ENCODE measurements around the gene MICAL2.
A peak's percentile ranks its signal among the peaks of the same experiment; 100 is the strongest.

MICAL2 gene

DNA sequence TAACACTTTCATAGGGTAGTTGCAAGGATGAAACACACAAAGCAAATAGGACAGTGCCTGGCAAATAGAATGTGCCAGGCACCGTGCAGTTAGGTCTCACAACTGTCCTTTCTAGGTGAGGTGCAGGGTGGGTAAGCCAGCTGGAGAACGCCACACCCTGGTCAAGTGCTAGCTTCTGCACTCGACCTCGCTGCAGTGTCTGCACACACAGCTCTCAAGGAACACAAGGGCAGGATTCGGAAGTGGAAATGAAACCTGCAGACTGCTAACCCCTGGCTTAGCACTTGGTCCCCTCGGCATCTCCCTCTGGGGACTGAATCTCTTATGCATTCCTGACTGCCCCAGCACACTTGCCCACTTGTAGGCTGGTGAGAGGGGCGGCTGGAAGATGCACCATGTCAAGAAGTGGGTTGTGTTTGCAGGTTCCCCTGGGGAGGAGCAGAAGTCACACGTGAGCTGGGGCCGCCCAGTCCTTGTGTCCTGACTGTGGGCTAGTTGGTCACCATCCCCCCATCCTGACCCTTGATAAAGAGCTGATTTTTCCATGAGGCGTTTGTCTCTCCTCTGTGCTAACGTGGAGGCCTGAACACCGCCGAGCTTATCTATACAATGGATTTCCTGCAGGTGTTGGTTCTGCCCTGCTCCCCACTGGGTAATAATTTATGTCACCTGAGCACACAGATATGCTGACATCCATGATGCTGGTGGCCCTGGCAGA, 89.0 kb downstream of the MICAL2 start:
- Histone ChIP-seq H3K9ac (no peak overlapping the region), H3K27me3 (no peaks in the 10 kb centered on the region), H3K36me3 (no peaks in the 10 kb centered on the region), H3K27ac (peak overlapping the region; percentile 65; the same call in 1 of the 2 replicates), H3K9me3 (no peaks in the 10 kb centered on the region), H4K20me1 (no peaks in the 10 kb centered on the region), H3K4me1 (peaks cover 79% of the 10 kb centered on the region), H3K4me3 (no peak overlapping the region), H3K4me2 (peak overlapping the region; percentile 72)
- TF ChIP-seq Cebpa-rat (IDR thresholded peaks at IDR 0.05): no peak

DNA sequence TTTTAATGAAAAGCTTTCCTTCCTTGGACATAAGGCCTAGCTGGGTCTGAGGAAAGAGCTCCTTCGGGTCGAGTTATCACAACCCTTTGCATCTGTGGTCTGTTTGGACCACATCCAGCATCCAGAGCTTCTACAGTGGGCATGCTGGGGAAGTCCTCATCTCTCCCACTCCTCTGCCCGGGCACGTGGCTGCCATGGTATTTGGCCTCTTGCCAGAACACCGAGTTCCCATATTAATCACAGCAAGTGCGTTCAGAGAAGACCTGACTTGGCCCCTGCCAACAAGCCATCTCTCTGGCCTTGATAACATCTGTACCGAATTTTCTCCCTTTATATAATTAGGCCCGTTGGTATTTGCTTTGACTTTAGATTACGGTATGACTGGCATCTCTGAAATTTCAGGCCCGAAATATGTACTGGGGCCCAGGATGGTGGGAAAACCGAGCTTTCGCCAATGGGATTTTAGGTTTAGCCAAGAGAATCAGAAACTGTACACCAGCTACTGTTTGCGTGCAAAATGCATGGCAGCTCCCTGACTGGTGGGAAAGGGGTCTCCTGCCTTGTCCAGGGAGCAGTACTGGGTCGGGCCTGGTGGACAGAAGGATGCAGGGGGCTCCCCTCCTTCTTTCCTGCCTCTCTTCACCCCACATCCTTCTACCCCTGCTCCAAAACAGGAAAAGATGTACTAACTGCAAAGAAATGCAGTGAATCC, 90.0 kb downstream of the MICAL2 start:
- H3K27me3 ChIP-seq: no peaks in the 10 kb centered on the region
- H3K27ac ChIP-seq: peak overlapping the region; percentile 65
- H3K9me3 ChIP-seq: no peaks in the 10 kb centered on the region
- H3K9ac ChIP-seq: 0 out of 2 replicates have a peak overlapping the region, but pooled peaks have one; percentile 16
- no peaks in the 10 kb centered on the region for H3K36me3 ChIP-seq
- TF ChIP-seq Cebpa-rat (IDR thresholded peaks at IDR 0.05): no peak
- H3K4me2 ChIP-seq: peak overlapping the region; percentile 72
- H3K4me3 ChIP-seq: no peak overlapping the region
- H3K4me1 ChIP-seq: peaks cover 72% of the 10 kb centered on the region
- no peaks in the 10 kb centered on the region for H4K20me1 ChIP-seq

DNA sequence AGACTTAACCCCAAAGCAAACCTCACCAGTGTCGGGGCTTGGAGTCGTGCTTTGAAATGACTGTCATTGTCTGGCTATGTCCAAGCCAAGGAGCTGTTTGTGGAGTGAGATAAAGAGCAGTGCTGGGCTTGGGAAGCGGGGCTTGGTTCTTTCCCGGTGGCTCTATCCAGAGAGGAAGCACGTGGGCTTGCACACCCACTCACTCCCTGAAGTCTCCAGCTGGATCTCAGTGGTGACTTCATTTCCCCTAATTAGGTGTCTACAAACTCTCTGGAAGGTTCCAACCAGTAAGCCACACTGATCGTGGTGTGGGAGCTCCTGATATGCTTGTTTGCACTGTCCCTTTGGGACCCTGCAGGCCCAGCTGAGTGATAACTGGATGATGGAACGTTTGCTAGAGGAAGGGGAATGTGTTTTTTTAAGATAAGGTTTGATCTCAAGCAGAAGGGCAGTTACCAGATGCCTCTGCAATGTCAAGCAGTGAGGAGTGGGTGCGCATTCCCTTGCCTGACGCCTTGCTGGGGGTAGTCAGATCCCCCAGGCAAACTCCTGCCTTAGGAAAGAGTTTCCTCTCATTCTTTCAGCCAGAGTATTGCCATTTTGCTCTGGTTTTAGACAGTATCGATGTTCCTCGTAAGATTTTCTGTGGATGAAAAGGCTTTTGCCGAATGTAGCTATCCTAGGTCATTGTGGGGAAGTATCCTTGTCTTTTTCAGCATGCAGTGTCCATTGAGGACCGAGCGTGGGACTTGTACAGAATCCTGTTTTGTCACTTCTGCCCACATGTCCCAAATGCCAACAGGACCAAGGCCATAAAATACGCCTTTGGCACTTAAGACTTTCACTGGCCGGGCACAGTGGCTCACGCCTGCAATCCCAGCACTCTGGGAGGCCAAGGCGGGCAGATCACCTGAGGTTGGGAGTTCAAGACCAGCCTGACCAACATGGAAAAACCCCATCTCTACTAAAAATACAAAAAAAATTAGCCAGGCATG, 90.9 kb downstream of the MICAL2 start:
- Histone ChIP-seq H3K9ac (peak overlapping the region; percentile 16; the same call in 1 of the 2 replicates), H3K27me3 (no peaks in the 10 kb centered on the region), H3K4me1 (peaks cover 63% of the 10 kb centered on the region), H3K27ac (peak overlapping the region; percentile 65), H3K9me3 (no peaks in the 10 kb centered on the region), H3K4me2 (peak overlapping the region; percentile 72), H4K20me1 (no peaks in the 10 kb centered on the region), H3K36me3 (no peaks in the 10 kb centered on the region), H3K4me3 (no peak overlapping the region)
- no peak for TF ChIP-seq Cebpa-rat (IDR thresholded peaks at IDR 0.05)

DNA sequence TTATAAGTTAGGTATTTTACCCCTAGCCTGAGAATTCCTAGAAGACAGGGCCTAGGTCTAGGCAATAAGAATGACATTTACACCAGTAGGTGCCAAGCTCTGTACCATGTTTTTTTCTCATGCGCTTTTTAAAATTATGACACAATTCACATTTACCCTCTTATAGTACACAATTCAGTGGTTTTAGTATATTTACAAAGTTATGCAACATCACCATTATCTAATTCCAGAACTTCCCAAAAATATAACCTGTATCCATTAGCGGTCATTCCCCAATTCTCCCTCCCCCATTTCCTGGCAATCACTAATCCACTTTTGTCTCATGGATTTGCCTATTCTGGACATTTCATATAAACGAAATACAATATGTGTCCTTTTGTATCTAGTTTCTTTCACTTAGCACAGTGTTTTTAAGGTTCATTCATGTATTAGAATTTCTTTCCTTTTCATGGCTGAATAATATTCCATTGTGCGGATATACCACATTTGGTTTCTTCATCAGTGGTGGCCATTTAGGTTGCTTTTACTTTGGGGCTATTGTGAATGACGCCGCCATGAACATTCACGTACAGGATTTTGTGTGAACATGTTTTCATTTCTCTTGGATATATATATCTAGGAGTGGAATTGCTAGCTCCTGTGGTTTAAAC, 92.4 kb downstream of the MICAL2 start:
- no peaks in the 10 kb centered on the region for H3K9me3 ChIP-seq
- peaks cover 48% of the 10 kb centered on the region for H3K4me1 ChIP-seq
- peak overlapping the region; percentile 65; the same call in 1 of the 2 replicates for H3K27ac ChIP-seq
- H3K9ac ChIP-seq: no peak overlapping the region
- H3K4me3 ChIP-seq: no peak overlapping the region
- H3K4me2 ChIP-seq: no peak overlapping the region
- no peak for TF ChIP-seq Cebpa-rat (IDR thresholded peaks at IDR 0.05)
- no peaks in the 10 kb centered on the region for H3K36me3 ChIP-seq
- H3K27me3 ChIP-seq: no peaks in the 10 kb centered on the region
- no peaks in the 10 kb centered on the region for H4K20me1 ChIP-seq

DNA sequence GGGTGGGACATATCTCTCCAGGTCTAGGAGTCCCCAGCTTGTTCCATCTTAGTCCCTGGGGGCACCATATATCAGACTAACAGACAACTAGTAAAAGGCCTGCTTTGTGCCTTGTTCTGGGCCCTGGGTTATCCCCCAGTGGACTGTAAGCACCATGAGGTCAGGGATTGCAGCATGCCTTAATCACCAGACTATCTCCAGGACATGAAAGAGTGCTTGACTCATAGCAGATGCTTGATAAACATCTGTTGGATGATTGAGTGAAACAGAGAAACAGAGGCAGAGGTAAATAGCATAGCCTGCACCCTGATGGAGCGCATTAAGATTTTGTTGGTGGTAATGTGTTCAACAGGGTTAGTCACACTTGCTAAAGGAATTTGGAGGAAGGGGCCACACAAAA, 94.1 kb downstream of the MICAL2 start:
- TF ChIP-seq Cebpa-rat (IDR thresholded peaks at IDR 0.05): no peak
- Histone ChIP-seq H3K27me3 (no peaks in the 10 kb centered on the region), H3K27ac (no peak overlapping the region), H3K4me3 (no peak overlapping the region), H4K20me1 (no peaks in the 10 kb centered on the region), H3K36me3 (no peaks in the 10 kb centered on the region), H3K4me2 (no peak overlapping the region), H3K9ac (no peak overlapping the region), H3K9me3 (no peaks in the 10 kb centered on the region), H3K4me1 (peaks cover 36% of the 10 kb centered on the region)

DNA sequence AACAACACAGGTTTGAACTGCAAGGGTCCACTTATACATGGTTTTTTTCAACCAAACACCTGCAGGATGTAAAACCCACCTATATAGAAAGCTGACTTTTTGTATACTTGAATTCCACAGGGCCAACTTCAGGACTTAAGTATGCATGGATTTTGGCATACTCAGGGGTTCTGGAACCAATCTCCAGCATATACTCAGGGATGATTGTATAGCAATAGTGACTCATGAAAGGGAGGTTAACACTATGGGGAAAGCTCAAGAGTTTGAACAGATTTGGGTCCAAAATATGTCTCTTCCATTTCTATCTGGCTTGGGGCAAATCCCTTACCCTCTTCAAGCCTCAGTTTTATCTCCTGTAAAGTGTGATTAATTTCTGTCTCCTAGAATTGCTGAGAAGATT, 94.9 kb downstream of the MICAL2 start:
- Histone ChIP-seq H3K36me3 (no peaks in the 10 kb centered on the region), H4K20me1 (no peaks in the 10 kb centered on the region), H3K4me3 (no peak overlapping the region), H3K27ac (no peak overlapping the region), H3K27me3 (no peaks in the 10 kb centered on the region), H3K9me3 (no peaks in the 10 kb centered on the region), H3K4me1 (peaks cover 28% of the 10 kb centered on the region), H3K9ac (no peak overlapping the region), H3K4me2 (no peak overlapping the region)
- no peak for TF ChIP-seq Cebpa-rat (IDR thresholded peaks at IDR 0.05)

DNA sequence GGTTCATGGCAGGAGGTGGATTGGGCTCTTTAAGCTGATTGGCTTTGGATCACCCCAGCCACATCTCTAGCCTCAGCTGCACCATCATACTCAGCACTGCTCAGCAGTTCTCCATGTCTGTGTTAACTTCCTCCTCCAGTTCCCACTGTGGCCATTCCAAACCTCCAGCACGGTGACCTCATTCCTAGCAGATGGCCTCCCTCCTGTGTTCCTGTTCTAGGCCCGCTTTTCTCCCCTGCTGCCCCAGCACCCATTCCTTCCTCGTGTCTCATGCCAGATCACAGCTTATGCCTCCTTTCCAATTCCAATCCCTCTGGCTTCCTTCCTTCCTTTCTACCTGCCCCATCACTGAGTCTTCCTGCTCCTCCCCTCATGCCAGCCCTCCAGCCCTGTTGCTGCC, 96.1 kb downstream of the MICAL2 start:
- no peak overlapping the region for H3K4me3 ChIP-seq
- no peaks in the 10 kb centered on the region for H3K27me3 ChIP-seq
- no peak overlapping the region for H3K27ac ChIP-seq
- H3K4me1 ChIP-seq: peaks cover 16% of the 10 kb centered on the region
- no peaks in the 10 kb centered on the region for H3K9me3 ChIP-seq
- TF ChIP-seq Cebpa-rat (IDR thresholded peaks at IDR 0.05): no peak
- no peaks in the 10 kb centered on the region for H4K20me1 ChIP-seq
- H3K36me3 ChIP-seq: no peaks in the 10 kb centered on the region
- H3K4me2 ChIP-seq: no peak overlapping the region
- H3K9ac ChIP-seq: no peak overlapping the region

DNA sequence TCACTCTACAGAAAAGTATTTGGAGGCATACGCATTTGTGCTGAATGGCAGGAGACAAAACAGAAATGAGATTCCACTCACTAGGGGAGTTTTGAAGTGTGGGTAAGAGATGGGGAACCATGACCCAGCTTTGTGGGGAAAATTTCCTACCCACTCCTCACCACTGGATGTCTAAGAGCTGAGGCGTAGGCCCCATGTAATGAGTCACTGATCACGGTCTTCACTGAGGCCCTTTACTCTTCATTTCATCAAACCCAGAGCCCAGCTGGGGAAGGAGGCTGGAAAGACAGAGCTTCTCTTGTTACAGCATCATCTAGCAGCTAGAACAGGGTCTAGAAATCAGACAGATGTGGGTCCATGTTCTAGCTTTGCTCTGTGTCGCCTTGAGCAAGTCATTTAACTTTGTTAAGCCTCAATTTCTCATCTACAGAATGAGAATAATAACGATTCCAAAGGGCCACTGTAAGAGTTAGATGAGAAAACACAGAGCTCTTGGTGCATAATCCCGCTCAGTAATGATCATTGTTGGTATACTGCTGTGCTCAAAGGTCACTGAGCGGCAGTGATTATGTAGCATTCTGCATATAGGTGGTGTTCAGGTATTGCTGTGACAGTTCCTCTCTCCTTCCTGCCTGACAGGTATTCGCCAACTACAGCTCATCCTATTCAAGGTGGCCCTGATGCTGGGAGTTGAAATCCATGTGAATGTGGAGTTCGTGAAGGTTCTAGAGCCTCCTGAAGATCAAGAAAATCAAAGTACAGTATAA, 97.2 kb downstream of the MICAL2 start:
- no peak for TF ChIP-seq Cebpa-rat (IDR thresholded peaks at IDR 0.05)
- Histone ChIP-seq H3K27ac (no peak overlapping the region), H3K36me3 (no peaks in the 10 kb centered on the region), H3K4me2 (no peak overlapping the region), H3K9ac (no peak overlapping the region), H3K4me1 (peaks cover 11% of the 10 kb centered on the region), H3K9me3 (no peaks in the 10 kb centered on the region), H3K4me3 (no peak overlapping the region), H4K20me1 (no peaks in the 10 kb centered on the region), H3K27me3 (no peaks in the 10 kb centered on the region)

All from BLaER1 (cell line).